ENCODE data around the gene DNM3. TPM values are rescaled to one million over a fixed set of nuclear protein-coding genes. Genes with fewer than 3 reads are reported as not detected.
"Not testable (repeated sequence)": the region's sequence is repeated elsewhere in the genome, so short reads cannot be mapped to it uniquely, and the experiment has no call there.

The DNM3 gene
- polyA plus RNA-seq, 2 donors, result 0.53 to 0.76 TPM

- no peak overlapping the region for H3K4me3 ChIP-seq (ENCODE audit: low read depth in 1 of 2, low read length in 2 of 2)
- no peaks in the 10 kb centered on the region for H3K9me3 ChIP-seq (ENCODE audit: control insufficient read depth in 2 of 2, insufficient read depth in 1 of 2, low read depth in 1 of 2, low read length in 1 of 2)
- no peak overlapping the region for H3K27ac ChIP-seq (ENCODE audit: low read depth in 2 of 2, low read length in 1 of 2)
- no peaks in the 10 kb centered on the region for H3K27me3 ChIP-seq (ENCODE audit: control insufficient read depth in 1 of 2, insufficient read depth in 2 of 2, low read length in 2 of 2)
- H3K4me1 ChIP-seq (ENCODE audit: control insufficient read depth in 2 of 2, insufficient read depth in 2 of 2, low read length in 1 of 2), result no peaks in the 10 kb centered on the region
- H3K36me3 ChIP-seq (ENCODE audit: control insufficient read depth in 2 of 2, insufficient read depth in 2 of 2, low read length in 1 of 2), result no peaks in the 10 kb centered on the region
These were observed 165.4 kb downstream of the DNM3 start for GRCh38 chr1:172006660-172007059.

GRCh38 chr1:172018727-172019311 lies 177.5 kb downstream of the DNM3 start:
- Histone ChIP-seq H3K4me3 (ENCODE audit: low read depth in 1 of 2, low read length in 2 of 2) (no peak overlapping the region), H3K9me3 (ENCODE audit: control insufficient read depth in 2 of 2, insufficient read depth in 1 of 2, low read depth in 1 of 2, low read length in 1 of 2) (no peaks in the 10 kb centered on the region), H3K27me3 (ENCODE audit: control insufficient read depth in 1 of 2, insufficient read depth in 2 of 2, low read length in 2 of 2) (no peaks in the 10 kb centered on the region), H3K36me3 (ENCODE audit: control insufficient read depth in 2 of 2, insufficient read depth in 2 of 2, low read length in 1 of 2) (no peaks in the 10 kb centered on the region), H3K27ac (ENCODE audit: low read depth in 2 of 2, low read length in 1 of 2) (no peak overlapping the region), H3K4me1 (ENCODE audit: control insufficient read depth in 2 of 2, insufficient read depth in 2 of 2, low read length in 1 of 2) (no peaks in the 10 kb centered on the region)
- WGBS, 2 donors, result 75 to 98% methylated on average over 1 of the region's 1 CpG

- Histone ChIP-seq H3K9me3 (ENCODE audit: control insufficient read depth in 2 of 2, insufficient read depth in 1 of 2, low read depth in 1 of 2, low read length in 1 of 2) (no peaks in the 10 kb centered on the region), H3K4me1 (ENCODE audit: control insufficient read depth in 2 of 2, insufficient read depth in 2 of 2, low read length in 1 of 2) (peaks cover 0 to 2% of the 10 kb centered on the region in 2 donors), H3K27me3 (ENCODE audit: control insufficient read depth in 1 of 2, insufficient read depth in 2 of 2, low read length in 2 of 2) (no peaks in the 10 kb centered on the region), H3K4me3 (ENCODE audit: low read depth in 1 of 2, low read length in 2 of 2) (no peak overlapping the region), H3K27ac (ENCODE audit: low read depth in 2 of 2, low read length in 1 of 2) (no peak overlapping the region), H3K36me3 (ENCODE audit: control insufficient read depth in 2 of 2, insufficient read depth in 2 of 2, low read length in 1 of 2) (no peaks in the 10 kb centered on the region)
- WGBS, 2 donors, result 79 to 91% methylated on average over 3 of the region's 3 CpGs
These were observed 178.7 kb downstream of the DNM3 start for GRCh38 chr1:172019976-172020375.

- Histone ChIP-seq H3K4me1 (ENCODE audit: control insufficient read depth in 2 of 2, insufficient read depth in 2 of 2, low read length in 1 of 2) (peaks cover 0 to 2% of the 10 kb centered on the region in 2 donors), H3K27ac (ENCODE audit: low read depth in 2 of 2, low read length in 1 of 2) (peak overlapping the region; percentile 60 to 81), H3K4me3 (ENCODE audit: low read depth in 1 of 2, low read length in 2 of 2) (no peak overlapping the region), H3K27me3 (ENCODE audit: control insufficient read depth in 1 of 2, insufficient read depth in 2 of 2, low read length in 2 of 2) (no peaks in the 10 kb centered on the region), H3K36me3 (ENCODE audit: control insufficient read depth in 2 of 2, insufficient read depth in 2 of 2, low read length in 1 of 2) (no peaks in the 10 kb centered on the region), H3K9me3 (ENCODE audit: control insufficient read depth in 2 of 2, insufficient read depth in 1 of 2, low read depth in 1 of 2, low read length in 1 of 2) (no peaks in the 10 kb centered on the region)
- 48 to 65% methylated on average over 5 of the region's 5 CpGs for WGBS, 2 donors
These were observed 183.2 kb downstream of the DNM3 start for GRCh38 chr1:172024516-172024915.

GRCh38 chr1:172024944-172025738 lies 183.8 kb downstream of the DNM3 start:
- H3K4me3 ChIP-seq (ENCODE audit: low read depth in 1 of 2, low read length in 2 of 2); H3K27me3 ChIP-seq (ENCODE audit: control insufficient read depth in 1 of 2, insufficient read depth in 2 of 2, low read length in 2 of 2); H3K4me1 ChIP-seq (ENCODE audit: control insufficient read depth in 2 of 2, insufficient read depth in 2 of 2, low read length in 1 of 2); H3K9me3 ChIP-seq (ENCODE audit: control insufficient read depth in 2 of 2, insufficient read depth in 1 of 2, low read depth in 1 of 2, low read length in 1 of 2); H3K36me3 ChIP-seq (ENCODE audit: control insufficient read depth in 2 of 2, insufficient read depth in 2 of 2, low read length in 1 of 2): not testable (repeated sequence)
- 68 to 70% methylated on average over 13 of the region's 13 CpGs for WGBS, 2 donors
- H3K27ac ChIP-seq (ENCODE audit: low read depth in 2 of 2, low read length in 1 of 2), result peak overlapping the region; percentile 60 to 81

GRCh38 chr1:172040466-172040865 lies 199.2 kb downstream of the DNM3 start:
- H3K27me3 ChIP-seq (ENCODE audit: control insufficient read depth in 1 of 2, insufficient read depth in 2 of 2, low read length in 2 of 2), result no peaks in the 10 kb centered on the region
- no peak overlapping the region for H3K27ac ChIP-seq (ENCODE audit: low read depth in 2 of 2, low read length in 1 of 2)
- no peak overlapping the region for H3K4me3 ChIP-seq (ENCODE audit: low read depth in 1 of 2, low read length in 2 of 2)
- WGBS, 2 donors, result 48 to 63% methylated on average over 5 of the region's 5 CpGs
- no peaks in the 10 kb centered on the region for H3K4me1 ChIP-seq (ENCODE audit: control insufficient read depth in 2 of 2, insufficient read depth in 2 of 2, low read length in 1 of 2)
- no peaks in the 10 kb centered on the region for H3K36me3 ChIP-seq (ENCODE audit: control insufficient read depth in 2 of 2, insufficient read depth in 2 of 2, low read length in 1 of 2)
- no peaks in the 10 kb centered on the region for H3K9me3 ChIP-seq (ENCODE audit: control insufficient read depth in 2 of 2, insufficient read depth in 1 of 2, low read depth in 1 of 2, low read length in 1 of 2)

- H3K27me3 ChIP-seq (ENCODE audit: control insufficient read depth in 1 of 2, insufficient read depth in 2 of 2, low read length in 2 of 2), result no peaks in the 10 kb centered on the region
- no peak overlapping the region for H3K4me3 ChIP-seq (ENCODE audit: low read depth in 1 of 2, low read length in 2 of 2)
These were observed 199.8 kb downstream of the DNM3 start for GRCh38 chr1:172041102-172041501.

GRCh38 chr1:172041742-172042141 lies 200.4 kb downstream of the DNM3 start:
- Histone ChIP-seq H3K9me3 (ENCODE audit: control insufficient read depth in 2 of 2, insufficient read depth in 1 of 2, low read depth in 1 of 2, low read length in 1 of 2) (no peaks in the 10 kb centered on the region), H3K36me3 (ENCODE audit: control insufficient read depth in 2 of 2, insufficient read depth in 2 of 2, low read length in 1 of 2) (no peaks in the 10 kb centered on the region), H3K27ac (ENCODE audit: low read depth in 2 of 2, low read length in 1 of 2) (no peak overlapping the region), H3K27me3 (ENCODE audit: control insufficient read depth in 1 of 2, insufficient read depth in 2 of 2, low read length in 2 of 2) (no peaks in the 10 kb centered on the region), H3K4me3 (ENCODE audit: low read depth in 1 of 2, low read length in 2 of 2) (no peak overlapping the region), H3K4me1 (ENCODE audit: control insufficient read depth in 2 of 2, insufficient read depth in 2 of 2, low read length in 1 of 2) (no peaks in the 10 kb centered on the region)
- 76 to 89% methylated on average over 2 of the region's 2 CpGs for WGBS, 2 donors

More at GRCh38 chr1:172041102-172041501, 199.8 kb downstream of the DNM3 start:
- H3K36me3 ChIP-seq (ENCODE audit: control insufficient read depth in 2 of 2, insufficient read depth in 2 of 2, low read length in 1 of 2), result no peaks in the 10 kb centered on the region
- no peaks in the 10 kb centered on the region for H3K9me3 ChIP-seq (ENCODE audit: control insufficient read depth in 2 of 2, insufficient read depth in 1 of 2, low read depth in 1 of 2, low read length in 1 of 2)
- H3K27ac ChIP-seq (ENCODE audit: low read depth in 2 of 2, low read length in 1 of 2), result no peak overlapping the region
- no peaks in the 10 kb centered on the region for H3K4me1 ChIP-seq (ENCODE audit: control insufficient read depth in 2 of 2, insufficient read depth in 2 of 2, low read length in 1 of 2)

- no peak overlapping the region for H3K27ac ChIP-seq (ENCODE audit: low read depth in 2 of 2, low read length in 1 of 2)
- no peaks in the 10 kb centered on the region for H3K4me1 ChIP-seq (ENCODE audit: control insufficient read depth in 2 of 2, insufficient read depth in 2 of 2, low read length in 1 of 2)
- H3K27me3 ChIP-seq (ENCODE audit: control insufficient read depth in 1 of 2, insufficient read depth in 2 of 2, low read length in 2 of 2), result no peaks in the 10 kb centered on the region
- no peak overlapping the region for H3K4me3 ChIP-seq (ENCODE audit: low read depth in 1 of 2, low read length in 2 of 2)
- no peaks in the 10 kb centered on the region for H3K9me3 ChIP-seq (ENCODE audit: control insufficient read depth in 2 of 2, insufficient read depth in 1 of 2, low read depth in 1 of 2, low read length in 1 of 2)
- no peaks in the 10 kb centered on the region for H3K36me3 ChIP-seq (ENCODE audit: control insufficient read depth in 2 of 2, insufficient read depth in 2 of 2, low read length in 1 of 2)
These were observed 202.6 kb downstream of the DNM3 start for GRCh38 chr1:172043900-172044299.

- Histone ChIP-seq H3K36me3 (ENCODE audit: control insufficient read depth in 2 of 2, insufficient read depth in 2 of 2, low read length in 1 of 2) (no peaks in the 10 kb centered on the region), H3K9me3 (ENCODE audit: control insufficient read depth in 2 of 2, insufficient read depth in 1 of 2, low read depth in 1 of 2, low read length in 1 of 2) (no peaks in the 10 kb centered on the region), H3K27ac (ENCODE audit: low read depth in 2 of 2, low read length in 1 of 2) (no peak overlapping the region), H3K27me3 (ENCODE audit: control insufficient read depth in 1 of 2, insufficient read depth in 2 of 2, low read length in 2 of 2) (no peaks in the 10 kb centered on the region), H3K4me3 (ENCODE audit: low read depth in 1 of 2, low read length in 2 of 2) (no peak overlapping the region), H3K4me1 (ENCODE audit: control insufficient read depth in 2 of 2, insufficient read depth in 2 of 2, low read length in 1 of 2) (no peaks in the 10 kb centered on the region)
- 88 to 92% methylated on average over 2 of the region's 2 CpGs for WGBS, 2 donors
These were observed 210.6 kb downstream of the DNM3 start for GRCh38 chr1:172051898-172052297.
